Gastroesophageal sphincter (tissue), 2 donors: Measurements from ENCODE around the gene MLLT1.

Experiments
- POLR2A ChIP-seq, 2 donors: fragments of 450-650 bp; IDR thresholded peaks; one replicate each; pipeline ENCODE4 v1.6.1; 2017; ENCODE audit warnings: antibody characterized with exemption in 2 of 2, mild to moderate bottlenecking in 2 of 2, moderate library complexity in 1 of 2
- POLR2AphosphoS5 ChIP-seq: sonication (generic); formaldehyde crosslinking; IDR thresholded peaks from one replicate; pipeline ENCODE4 v1.6.1; 2017; ENCODE audit warnings: antibody characterized with exemption

DNA sequence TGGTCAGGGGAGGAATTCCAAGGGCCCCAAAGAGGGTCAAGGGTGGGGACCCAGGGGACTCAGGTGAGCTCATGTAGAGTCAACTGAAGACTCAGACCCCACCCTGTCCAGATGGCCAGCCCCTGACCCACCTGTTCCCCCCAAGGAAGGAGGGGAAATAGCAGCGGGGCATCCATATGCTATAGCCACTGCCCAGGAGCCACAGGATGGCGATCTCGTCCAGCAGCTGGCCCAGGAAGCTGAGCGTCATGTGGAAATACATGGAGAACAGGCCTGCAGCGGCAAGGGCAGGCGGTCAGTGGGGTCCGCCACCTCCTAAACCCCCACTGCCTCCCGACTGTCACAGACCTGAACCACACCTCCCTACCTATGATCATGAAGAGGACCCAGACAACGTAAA lies 32.2 kb upstream of the MLLT1 start:
- no peak for TF ChIP-seq POLR2A (IDR thresholded peaks at IDR 0.05)
- TF ChIP-seq POLR2AphosphoS5, result no peak
